NCI-H1694 treated with DMSO at 0.1 percent for 48 hours (cell line): Measurements from ENCODE around the gene IL32.
"Not testable (repeated sequence)": the region's sequence is repeated elsewhere in the genome, so short reads cannot be mapped to it uniquely, and the experiment has no call there.

Source experiments
- DNase-seq: peaks from one replicate; lab custom pipeline; 2025; lab: John Stamatoyannopoulos, UW

Gene IL32

GRCh38 chr16:3051494-3051893 lies 13.9 kb upstream of the IL32 start:
- no peak for DNase-seq

- not testable (repeated sequence) for DNase-seq
Measured at GRCh38 chr16:3052571-3053329, 12.7 kb upstream of the IL32 start.

GRCh38 chr16:3053330-3053710 lies 12.1 kb upstream of the IL32 start:
- DNase-seq, result not testable (repeated sequence)

- no peak for DNase-seq
Measured at GRCh38 chr16:3054965-3055733, 10.3 kb upstream of the IL32 start.

GRCh38 chr16:3055734-3056115 lies 9.7 kb upstream of the IL32 start:
- DNase-seq, result not testable (repeated sequence)

GRCh38 chr16:3056336-3057180 lies 8.9 kb upstream of the IL32 start:
- no peak for DNase-seq

- DNase-seq, result no peak
Measured at GRCh38 chr16:3057181-3058138, 8.0 kb upstream of the IL32 start.

GRCh38 chr16:3058139-3059030 lies 7.1 kb upstream of the IL32 start:
- DNase-seq, result no peak

GRCh38 chr16:3059041-3059722 lies 6.3 kb upstream of the IL32 start:
- peak; percentile 30 for DNase-seq

GRCh38 chr16:3059723-3060242 lies 5.7 kb upstream of the IL32 start:
- no peak for DNase-seq

- DNase-seq, result no peak
Measured at GRCh38 chr16:3060339-3061127, 4.9 kb upstream of the IL32 start.

- no peak for DNase-seq
Measured at GRCh38 chr16:3062553-3062952, 2.9 kb upstream of the IL32 start.

- DNase-seq, result no peak
Measured at GRCh38 chr16:3063625-3064386, 1.6 kb upstream of the IL32 start.

- no peak for DNase-seq
Measured at GRCh38 chr16:3065742-3066439, 451 bp downstream of the IL32 start.

- DNase-seq, result no peak
Measured at GRCh38 chr16:3066440-3066748, 954 bp downstream of the IL32 start.

- DNase-seq, result no peak
Measured at GRCh38 chr16:3068487-3068886, 3.0 kb downstream of the IL32 start.

- DNase-seq, result not testable (repeated sequence)
Measured at GRCh38 chr16:3069146-3069545, 3.7 kb downstream of the IL32 start.
